Naive B cell (primary cell): ENCODE measurements around the gene LRRC7. TPM values are rescaled to one million over a fixed set of nuclear protein-coding genes. Genes with fewer than 3 reads are reported as not detected.
A peak's percentile ranks its signal among the peaks of the same experiment; 100 is the strongest.

Experiments used
- ATAC-seq, 2 donors: fragments of 150-1000 bp; cut with Tn5 transposase; 2 replicates each; pipeline ENCODE4 v1.10.0; 2021; ENCODE audit warnings: low read depth in 2 of 2, mild to moderate bottlenecking in 2 of 2, moderate library complexity in 2 of 2
- DNase-seq: peaks from one replicate; pipeline ENCODE4 v3.0.0; 2022
- H3K27ac Mint-ChIP-seq, 6 donors: one replicate each; pipeline ENCODE4 v1.8.0; 2020 to 2022; ENCODE audit warnings: mild to moderate bottlenecking in 6 of 6, mixed read lengths in 6 of 6, moderate library complexity in 5 of 6, inconsistent platforms in 2 of 6
- H3K27me3 Mint-ChIP-seq, 3 donors: one replicate each; pipeline ENCODE4 v1.8.0; 2021 to 2022; ENCODE audit warnings: mixed read lengths in 3 of 3, mild to moderate bottlenecking in 1 of 3
- H3K36me3 Mint-ChIP-seq, 2 donors: one replicate each; pipeline ENCODE4 v1.8.0; 2020 to 2022; ENCODE audit warnings: mixed read lengths in 2 of 2, inconsistent platforms in 1 of 2, mild to moderate bottlenecking in 1 of 2
- H3K4me1 Mint-ChIP-seq, 3 donors: one replicate each; pipeline ENCODE4 v1.8.0; 2020 to 2022; ENCODE audit warnings: mixed read lengths in 3 of 3, inconsistent platforms in 1 of 3, mild to moderate bottlenecking in 1 of 3, moderate library complexity in 1 of 3
- H3K4me3 Mint-ChIP-seq, 8 donors: one replicate each; pipeline ENCODE4 v1.8.0; 2020 to 2022; ENCODE audit warnings: mild to moderate bottlenecking in 8 of 8, mixed read lengths in 8 of 8, moderate library complexity in 8 of 8, inconsistent platforms in 2 of 8
- H3K9me3 Mint-ChIP-seq, 7 donors: one replicate each; pipeline ENCODE4 v1.8.0; 2020 to 2022; ENCODE audit warnings: mixed read lengths in 7 of 7, mild to moderate bottlenecking in 5 of 7, inconsistent platforms in 2 of 7, moderate library complexity in 1 of 7
- polyA plus RNA-seq, 6 donors: library from polyadenylated mRNA; unstranded; fragments of 300-500 nt; fragmentation: Illumina TruSeq; gene quantifications; one replicate each; pipeline ENCODE4 v1.2.3, GENCODE V29; 2021; ENCODE audit warnings: low read depth in 6 of 6

Gene LRRC7
- polyA plus RNA-seq, 6 donors from 2014 or later: 0.13 TPM; not detected in 5

DNA sequence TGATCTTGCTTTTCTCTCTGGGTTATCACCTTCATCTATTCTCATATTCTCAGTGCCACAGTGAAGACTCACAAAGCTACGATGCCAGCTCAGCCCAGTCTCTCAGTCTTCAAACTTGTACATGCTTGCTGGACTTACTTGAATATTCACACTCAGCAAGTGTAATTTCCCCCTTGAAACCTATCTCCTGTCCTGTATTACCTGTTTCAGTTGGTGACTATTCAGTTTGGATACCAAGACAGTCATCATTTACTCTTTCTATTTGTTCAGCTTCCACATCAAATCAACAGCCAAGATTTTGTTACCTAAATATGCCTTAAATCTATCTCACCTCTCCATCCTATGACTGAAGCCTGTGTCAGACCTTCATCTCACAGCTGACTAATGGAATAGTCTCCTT, 209.7 kb downstream of the LRRC7 start:
- no peaks in the 10 kb centered on the region for H3K27me3 Mint-ChIP-seq
- H3K27ac Mint-ChIP-seq: no peak overlapping the region
- ATAC-seq (no peak), DNase-seq (no peak)
- no peaks in the 10 kb centered on the region for H3K36me3 Mint-ChIP-seq
- H3K4me3 Mint-ChIP-seq: no peak overlapping the region
- peaks cover 0 to 2% (median 0%) of the 10 kb centered on the region in 7 donors for H3K9me3 Mint-ChIP-seq
- no peaks in the 10 kb centered on the region for H3K4me1 Mint-ChIP-seq

DNA sequence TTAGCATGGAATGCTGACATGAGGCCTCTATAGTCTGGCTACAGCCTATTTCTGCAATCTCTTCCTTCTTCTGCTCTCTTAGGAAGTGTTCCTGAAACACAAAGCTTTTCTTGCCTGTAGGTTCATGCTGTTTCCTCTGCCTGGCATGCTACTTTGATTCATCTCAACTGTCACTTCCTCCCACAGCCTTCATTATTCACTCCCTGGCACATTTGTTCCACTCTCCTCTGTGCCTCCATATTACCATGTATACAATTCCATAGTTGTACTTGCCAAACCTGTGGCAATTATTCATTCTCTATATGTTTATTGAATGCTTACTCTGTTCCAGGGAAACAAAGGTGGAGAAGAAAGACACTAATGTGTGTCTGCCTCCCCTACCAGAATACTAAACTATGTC, 210.2 kb downstream of the LRRC7 start:
- Mint-ChIP-seq H3K4me3 (no peak overlapping the region), H3K36me3 (no peaks in the 10 kb centered on the region), H3K27me3 (no peaks in the 10 kb centered on the region), H3K4me1 (no peaks in the 10 kb centered on the region), H3K9me3 (peaks cover 0 to 2% (median 0%) of the 10 kb centered on the region in 7 donors), H3K27ac (peak overlapping the region in 1 of 6 donors; percentile 27)
- ATAC-seq (no peak), DNase-seq (no peak)

DNA sequence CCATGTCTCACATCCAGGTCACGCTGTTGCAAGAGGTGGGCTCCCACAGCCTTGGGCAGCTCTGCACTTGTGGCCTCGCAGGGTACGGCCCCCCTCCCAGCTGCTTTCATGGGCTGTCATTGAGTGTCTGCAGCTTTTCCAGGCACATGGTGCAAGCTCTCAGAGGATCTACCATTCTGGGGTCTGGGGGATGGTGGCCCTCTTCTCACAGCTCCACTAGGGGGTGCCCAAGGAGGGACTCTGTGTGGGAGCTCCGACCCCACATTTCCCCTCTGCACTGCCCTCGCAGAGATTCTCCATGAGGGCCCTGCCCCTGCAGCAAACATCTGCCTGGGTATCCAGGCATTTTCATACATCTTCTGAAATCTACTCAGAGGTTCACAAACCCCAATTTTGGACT, 219.4 kb downstream of the LRRC7 start:
- Mint-ChIP-seq H3K4me1 (no peaks in the 10 kb centered on the region), H3K27ac (no peak overlapping the region), H3K27me3 (no peaks in the 10 kb centered on the region), H3K36me3 (no peaks in the 10 kb centered on the region), H3K9me3 (peaks cover 0 to 4% (median 0%) of the 10 kb centered on the region in 7 donors), H3K4me3 (no peak overlapping the region)
- ATAC-seq: no peak
- no peak for DNase-seq

DNA sequence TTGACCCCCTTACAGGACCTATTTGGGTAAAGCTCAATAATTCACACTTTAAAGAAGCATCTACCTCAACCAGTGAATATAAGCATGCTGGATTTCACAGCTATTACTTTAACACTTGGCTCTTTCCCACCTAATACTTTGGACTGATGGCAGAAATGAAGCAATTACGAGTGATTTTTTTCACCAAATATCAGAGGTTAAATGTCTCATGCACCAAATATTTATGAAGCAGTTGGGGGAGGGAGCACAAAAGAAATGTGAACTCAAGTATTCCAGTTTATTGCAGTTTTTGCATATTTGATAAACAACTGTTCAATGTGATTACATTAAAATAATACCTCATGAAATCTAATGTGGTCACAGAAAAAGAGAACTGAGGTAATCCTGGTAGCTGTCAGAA, 223.6 kb downstream of the LRRC7 start:
- DNase-seq (no peak), ATAC-seq (no peak)
- no peaks in the 10 kb centered on the region for H3K4me1 Mint-ChIP-seq
- H3K36me3 Mint-ChIP-seq: no peaks in the 10 kb centered on the region
- H3K27ac Mint-ChIP-seq: no peak overlapping the region
- no peak overlapping the region for H3K4me3 Mint-ChIP-seq
- no peaks in the 10 kb centered on the region for H3K27me3 Mint-ChIP-seq
- H3K9me3 Mint-ChIP-seq: peaks cover 0 to 11% (median 2%) of the 10 kb centered on the region in 7 donors

DNA sequence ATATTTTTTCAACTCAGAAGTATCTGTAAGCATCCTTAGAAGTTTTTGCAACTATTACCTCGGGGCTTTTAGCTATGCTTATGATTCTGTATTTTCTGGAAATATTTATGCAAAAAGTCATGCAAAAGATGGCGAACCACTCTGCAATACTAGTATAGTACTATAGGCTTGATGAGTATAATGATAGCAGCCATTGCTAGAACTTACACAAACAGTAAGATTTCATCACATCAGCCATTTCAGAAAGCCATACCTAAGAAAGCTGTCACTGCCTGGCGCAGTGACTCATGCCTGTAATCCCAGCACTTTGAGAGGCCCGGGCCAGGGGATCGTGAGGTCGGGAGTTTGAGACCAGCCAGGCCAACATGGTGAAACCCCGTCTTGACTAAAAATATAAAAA, 227.1 kb downstream of the LRRC7 start:
- H3K27ac Mint-ChIP-seq: peak overlapping the region in 1 of 6 donors; percentile 44
- peaks cover 0 to 7% (median 0%) of the 10 kb centered on the region in 7 donors for H3K9me3 Mint-ChIP-seq
- DNase-seq: no peak
- H3K36me3 Mint-ChIP-seq: no peaks in the 10 kb centered on the region
- no peaks in the 10 kb centered on the region for H3K4me1 Mint-ChIP-seq
- H3K27me3 Mint-ChIP-seq: no peaks in the 10 kb centered on the region
- no peak for ATAC-seq
- H3K4me3 Mint-ChIP-seq: no peak overlapping the region

DNA sequence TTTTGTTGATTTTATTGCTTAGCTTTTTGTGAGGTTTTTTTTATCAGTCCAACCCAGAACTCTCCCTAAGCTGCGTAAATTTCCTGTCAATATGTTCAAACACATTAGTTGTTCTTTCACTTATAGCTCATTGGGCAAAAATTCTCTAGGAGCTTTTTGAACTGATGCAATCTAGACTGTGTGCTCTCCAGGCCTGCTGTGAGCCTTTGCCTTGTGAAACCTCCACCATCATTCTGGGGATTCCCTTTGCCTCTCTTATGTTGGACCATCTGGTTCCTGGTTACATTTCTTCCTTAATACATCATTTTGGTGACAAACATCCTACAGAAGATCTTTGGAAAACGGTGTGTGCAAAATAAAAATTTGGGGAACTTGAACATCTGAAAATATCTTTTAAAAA, 247.2 kb downstream of the LRRC7 start:
- H3K4me3 Mint-ChIP-seq: no peak overlapping the region
- H3K27me3 Mint-ChIP-seq: no peaks in the 10 kb centered on the region
- H3K36me3 Mint-ChIP-seq: no peaks in the 10 kb centered on the region

DNA sequence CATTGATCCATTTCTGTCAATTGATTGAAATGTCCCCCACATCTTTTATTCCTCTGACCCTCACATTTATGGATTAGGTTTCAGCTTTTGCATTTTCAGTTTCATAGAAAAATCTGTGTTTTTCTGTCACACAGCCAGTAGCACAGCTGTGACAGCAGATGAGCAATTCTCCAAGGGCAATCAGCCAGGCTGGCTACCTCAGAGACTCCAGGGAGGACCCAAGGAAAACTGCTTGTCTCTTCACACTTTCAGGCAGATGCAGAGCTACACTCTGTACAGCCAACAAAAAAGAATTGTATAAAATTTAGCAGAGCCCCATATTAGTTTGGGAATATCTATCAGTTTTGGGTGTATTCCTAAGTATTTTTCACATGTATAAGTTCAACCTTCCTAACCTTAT, 257.2 kb downstream of the LRRC7 start:
- H3K36me3 Mint-ChIP-seq: no peaks in the 10 kb centered on the region
- H3K9me3 Mint-ChIP-seq: peaks cover 0 to 5% (median 3%) of the 10 kb centered on the region in 7 donors
- no peak overlapping the region for H3K27ac Mint-ChIP-seq
- no peaks in the 10 kb centered on the region for H3K27me3 Mint-ChIP-seq
- H3K4me1 Mint-ChIP-seq: no peaks in the 10 kb centered on the region
- DNase-seq: no peak
- no peak overlapping the region for H3K4me3 Mint-ChIP-seq
- ATAC-seq: no peak

More for the DNA sequence above, 247.2 kb downstream of the LRRC7 start:
- ATAC-seq (no peak), DNase-seq (no peak)
- peaks cover 0 to 2% (median 0%) of the 10 kb centered on the region in 7 donors for H3K9me3 Mint-ChIP-seq
- no peak overlapping the region for H3K27ac Mint-ChIP-seq
- no peaks in the 10 kb centered on the region for H3K4me1 Mint-ChIP-seq

DNA sequence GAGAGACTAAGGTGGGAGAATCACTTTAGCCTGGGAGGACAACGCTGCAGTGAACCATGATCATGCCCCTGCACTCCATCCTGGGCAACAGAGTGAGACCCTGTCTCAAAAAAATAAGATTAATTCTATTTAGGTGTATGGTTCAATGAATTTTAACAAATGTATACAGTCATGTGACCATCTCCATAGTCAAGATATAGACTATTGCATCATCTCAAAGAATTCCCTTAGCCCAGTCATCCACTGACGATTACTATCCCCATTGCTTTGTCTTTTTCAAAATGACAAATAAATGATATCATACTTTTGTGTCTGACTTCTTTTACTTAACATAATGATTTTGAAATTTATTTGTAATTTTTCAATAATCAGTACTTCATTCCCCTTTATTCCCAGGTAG, 260.0 kb downstream of the LRRC7 start:
- H3K27me3 Mint-ChIP-seq: no peaks in the 10 kb centered on the region
- no peaks in the 10 kb centered on the region for H3K4me1 Mint-ChIP-seq
- H3K27ac Mint-ChIP-seq: no peak overlapping the region
- H3K4me3 Mint-ChIP-seq: no peak overlapping the region
- no peak for DNase-seq
- H3K9me3 Mint-ChIP-seq: peaks cover 0 to 5% (median 2%) of the 10 kb centered on the region in 7 donors
- no peaks in the 10 kb centered on the region for H3K36me3 Mint-ChIP-seq
- ATAC-seq: no peak

DNA sequence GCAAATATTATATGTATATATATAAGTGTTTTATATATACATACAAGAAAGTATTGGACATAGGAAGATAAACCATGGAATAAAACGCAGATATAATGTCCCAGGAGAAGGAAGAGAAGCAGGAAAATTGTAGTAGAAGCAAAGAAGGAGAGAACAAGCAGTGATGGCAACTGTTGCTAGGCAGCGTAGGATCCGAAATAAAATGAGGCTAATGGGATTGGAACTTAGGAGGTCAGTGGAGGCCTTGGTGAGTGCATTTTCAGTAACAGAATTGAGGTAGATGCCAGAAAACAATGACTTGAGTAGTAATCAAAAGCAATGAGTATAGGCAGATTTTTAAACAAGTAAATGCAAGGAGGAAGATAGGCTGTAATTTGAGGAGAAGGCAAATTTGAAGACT, 265.8 kb downstream of the LRRC7 start:
- no peaks in the 10 kb centered on the region for H3K27me3 Mint-ChIP-seq
- peaks cover 0 to 1% (median 0%) of the 10 kb centered on the region in 7 donors for H3K9me3 Mint-ChIP-seq
- no peaks in the 10 kb centered on the region for H3K4me1 Mint-ChIP-seq
- no peak for ATAC-seq
- no peak overlapping the region for H3K4me3 Mint-ChIP-seq
- no peaks in the 10 kb centered on the region for H3K36me3 Mint-ChIP-seq
- H3K27ac Mint-ChIP-seq: no peak overlapping the region
- no peak for DNase-seq

DNA sequence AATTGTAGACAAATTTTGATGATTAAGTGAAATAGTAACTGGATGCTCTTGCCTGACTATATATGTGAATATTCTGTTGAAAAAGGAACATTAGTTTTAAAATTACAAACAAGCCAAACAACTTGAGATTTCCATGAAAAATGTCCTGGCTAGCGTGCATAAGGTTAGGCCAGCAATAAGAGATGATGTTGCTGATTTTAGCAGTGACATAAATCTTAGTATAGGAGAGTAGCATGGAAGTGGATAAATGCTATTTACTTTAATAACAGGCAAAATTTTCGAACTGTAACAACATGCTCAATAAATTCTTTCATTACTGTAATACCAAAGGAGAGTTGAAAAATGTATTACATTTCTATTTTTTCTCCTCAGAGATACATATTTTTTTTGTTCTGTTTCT, 266.6 kb downstream of the LRRC7 start:
- no peak for DNase-seq
- no peak overlapping the region for H3K4me3 Mint-ChIP-seq
- H3K36me3 Mint-ChIP-seq: no peaks in the 10 kb centered on the region
- no peak for ATAC-seq
- H3K4me1 Mint-ChIP-seq: no peaks in the 10 kb centered on the region
- no peaks in the 10 kb centered on the region for H3K27me3 Mint-ChIP-seq
- H3K9me3 Mint-ChIP-seq: peaks cover 0 to 1% (median 0%) of the 10 kb centered on the region in 7 donors
- no peak overlapping the region for H3K27ac Mint-ChIP-seq

DNA sequence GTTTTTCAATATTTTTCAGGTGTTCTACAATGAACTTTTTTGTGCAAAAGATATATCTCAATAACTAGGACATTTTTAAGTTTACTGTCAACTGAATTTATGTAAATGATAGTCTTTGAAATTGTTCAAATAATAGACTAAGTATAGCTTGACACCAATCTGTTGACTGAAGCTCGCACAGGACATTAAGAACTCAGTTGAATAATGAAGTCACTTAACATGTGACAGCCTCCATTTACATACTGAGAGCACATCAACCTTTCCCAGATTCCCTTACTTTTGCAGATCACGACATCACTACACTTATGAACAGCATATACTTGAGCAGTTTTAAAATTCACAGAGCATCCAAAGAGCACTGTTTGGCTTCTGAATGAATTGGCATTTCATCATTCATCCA, 268.2 kb downstream of the LRRC7 start:
- Mint-ChIP-seq H3K4me1 (no peaks in the 10 kb centered on the region), H3K27ac (no peak overlapping the region), H3K27me3 (no peaks in the 10 kb centered on the region), H3K36me3 (no peaks in the 10 kb centered on the region), H3K9me3 (peaks cover 0 to 1% (median 0%) of the 10 kb centered on the region in 7 donors), H3K4me3 (no peak overlapping the region)
- no peak for DNase-seq
- no peak for ATAC-seq

DNA sequence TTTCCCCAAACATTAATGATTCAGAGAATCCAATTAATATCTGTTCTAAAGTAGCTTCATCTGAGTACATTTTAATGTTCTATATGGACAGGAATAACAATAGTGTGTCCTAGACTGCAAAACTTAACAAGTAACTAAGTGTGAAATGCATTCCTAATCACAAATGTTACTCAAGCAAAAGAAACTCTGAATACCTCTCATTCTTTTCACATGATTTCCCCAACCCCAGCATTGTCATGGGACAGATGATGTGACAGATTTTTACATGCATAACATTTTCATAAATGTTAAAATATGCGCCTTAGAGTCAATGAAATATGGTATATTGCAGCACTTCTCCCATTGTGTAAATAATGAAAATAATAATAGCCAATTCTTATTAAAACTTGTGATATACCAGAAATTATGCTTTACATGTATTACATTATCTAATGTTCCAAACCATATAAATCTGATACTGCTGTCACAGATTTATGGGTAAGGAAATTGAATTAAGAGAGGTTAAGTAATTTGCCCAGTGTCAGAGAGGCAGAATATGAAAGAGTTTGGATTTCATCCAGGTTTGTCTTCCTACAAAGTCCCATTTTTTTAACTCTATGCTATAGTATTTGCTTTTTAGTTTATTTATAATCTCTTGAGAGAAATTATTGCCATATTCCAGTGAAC, 269.4 kb downstream of the LRRC7 start:
- DNase-seq (no peak), ATAC-seq (no peak)
- Mint-ChIP-seq H3K36me3 (no peaks in the 10 kb centered on the region), H3K4me1 (no peaks in the 10 kb centered on the region), H3K27ac (no peak overlapping the region), H3K9me3 (peaks cover 0 to 1% (median 0%) of the 10 kb centered on the region in 7 donors), H3K4me3 (no peak overlapping the region), H3K27me3 (no peaks in the 10 kb centered on the region)

DNA sequence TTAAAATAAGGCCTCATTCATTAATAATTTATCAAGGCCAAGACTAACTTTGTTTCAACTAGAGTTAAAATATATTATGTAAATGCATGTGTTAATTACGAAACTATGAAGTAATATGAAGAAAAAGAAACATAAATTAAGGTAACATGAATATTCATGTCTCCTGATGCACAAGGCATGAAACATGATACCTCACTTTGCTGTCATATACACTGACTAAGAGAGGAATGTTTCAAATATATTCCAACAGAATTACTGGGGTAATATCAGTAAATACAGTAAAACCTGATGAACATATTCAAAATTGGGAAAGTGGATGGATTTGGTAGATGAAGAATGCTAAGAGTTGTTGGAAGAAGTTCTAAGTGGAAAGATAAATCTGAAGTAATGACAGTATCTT, 274.6 kb downstream of the LRRC7 start:
- Mint-ChIP-seq H3K4me3 (no peak overlapping the region), H3K9me3 (peaks cover 0 to 2% (median 0%) of the 10 kb centered on the region in 7 donors), H3K27me3 (no peaks in the 10 kb centered on the region), H3K27ac (no peak overlapping the region), H3K36me3 (no peaks in the 10 kb centered on the region), H3K4me1 (no peaks in the 10 kb centered on the region)
- ATAC-seq (no peak), DNase-seq (no peak)

DNA sequence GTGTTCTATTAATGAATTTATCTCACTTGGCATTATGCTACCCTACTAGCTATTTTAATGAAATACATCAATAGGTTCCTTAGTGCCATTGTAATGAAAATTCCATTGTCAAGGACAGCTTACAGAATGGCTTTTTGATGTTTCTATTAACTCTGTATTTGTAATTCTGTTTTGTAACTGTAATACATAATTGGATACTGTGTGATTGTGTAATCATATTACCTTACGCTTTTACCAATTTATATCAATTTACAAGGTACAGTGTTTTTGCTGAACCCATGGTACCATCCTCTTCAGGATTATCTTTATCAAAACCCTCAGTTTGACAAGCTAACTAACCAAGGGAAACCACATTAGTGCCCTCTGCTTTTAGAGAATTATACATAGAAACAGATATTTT, 277.9 kb downstream of the LRRC7 start:
- DNase-seq (no peak), ATAC-seq (no peak)
- Mint-ChIP-seq H3K36me3 (no peaks in the 10 kb centered on the region), H3K4me1 (no peaks in the 10 kb centered on the region), H3K4me3 (no peak overlapping the region), H3K27me3 (no peaks in the 10 kb centered on the region), H3K9me3 (peaks cover 0 to 4% (median 0%) of the 10 kb centered on the region in 7 donors), H3K27ac (no peak overlapping the region)

DNA sequence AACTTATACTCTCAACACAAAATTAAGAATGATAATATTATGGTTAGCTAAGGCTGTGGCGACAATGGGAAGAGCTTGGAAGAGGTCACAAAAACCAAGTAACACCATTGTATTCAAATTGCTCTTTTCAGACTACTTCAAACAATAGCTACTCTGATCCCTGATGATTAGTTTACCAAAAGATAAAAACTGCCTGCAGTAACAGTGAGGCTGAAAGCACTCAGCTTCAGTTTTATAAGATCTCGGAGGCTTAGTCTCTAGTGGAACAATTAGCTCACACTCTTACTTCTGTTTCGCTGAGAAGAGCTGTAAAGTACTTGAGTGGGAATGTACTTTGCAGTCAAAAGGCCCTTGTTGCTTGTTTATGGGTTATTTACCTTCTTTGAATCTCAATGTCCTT, 278.5 kb downstream of the LRRC7 start:
- no peak for ATAC-seq
- H3K27me3 Mint-ChIP-seq: no peaks in the 10 kb centered on the region
- peaks cover 0 to 4% (median 0%) of the 10 kb centered on the region in 7 donors for H3K9me3 Mint-ChIP-seq
- H3K4me3 Mint-ChIP-seq: no peak overlapping the region
- H3K36me3 Mint-ChIP-seq: no peaks in the 10 kb centered on the region
- H3K27ac Mint-ChIP-seq: no peak overlapping the region
- no peak for DNase-seq
- H3K4me1 Mint-ChIP-seq: no peaks in the 10 kb centered on the region
